ENCODE measurements around the gene DENND4A.

DNA sequence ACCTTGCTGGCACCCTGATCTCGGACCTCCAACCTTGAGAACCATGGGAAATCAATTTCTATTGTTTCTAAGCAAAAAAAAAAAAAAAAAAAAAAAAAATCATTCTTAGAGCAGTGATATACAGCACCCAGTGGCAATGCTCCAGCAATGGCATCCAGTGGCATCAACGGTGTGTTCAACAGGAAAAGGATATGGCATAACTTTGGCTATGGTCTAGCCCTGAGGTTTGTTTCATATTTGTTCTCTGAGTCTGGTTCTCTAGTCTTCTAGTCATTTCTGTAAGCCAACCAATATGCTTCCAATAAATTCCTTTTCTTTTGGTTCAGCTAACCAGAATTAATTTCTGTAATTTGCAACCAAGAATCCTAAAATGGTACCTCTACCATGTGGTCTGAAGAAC is 19.2 kb downstream of the DENND4A start:
- TF ChIP-seq, protein P1, sequence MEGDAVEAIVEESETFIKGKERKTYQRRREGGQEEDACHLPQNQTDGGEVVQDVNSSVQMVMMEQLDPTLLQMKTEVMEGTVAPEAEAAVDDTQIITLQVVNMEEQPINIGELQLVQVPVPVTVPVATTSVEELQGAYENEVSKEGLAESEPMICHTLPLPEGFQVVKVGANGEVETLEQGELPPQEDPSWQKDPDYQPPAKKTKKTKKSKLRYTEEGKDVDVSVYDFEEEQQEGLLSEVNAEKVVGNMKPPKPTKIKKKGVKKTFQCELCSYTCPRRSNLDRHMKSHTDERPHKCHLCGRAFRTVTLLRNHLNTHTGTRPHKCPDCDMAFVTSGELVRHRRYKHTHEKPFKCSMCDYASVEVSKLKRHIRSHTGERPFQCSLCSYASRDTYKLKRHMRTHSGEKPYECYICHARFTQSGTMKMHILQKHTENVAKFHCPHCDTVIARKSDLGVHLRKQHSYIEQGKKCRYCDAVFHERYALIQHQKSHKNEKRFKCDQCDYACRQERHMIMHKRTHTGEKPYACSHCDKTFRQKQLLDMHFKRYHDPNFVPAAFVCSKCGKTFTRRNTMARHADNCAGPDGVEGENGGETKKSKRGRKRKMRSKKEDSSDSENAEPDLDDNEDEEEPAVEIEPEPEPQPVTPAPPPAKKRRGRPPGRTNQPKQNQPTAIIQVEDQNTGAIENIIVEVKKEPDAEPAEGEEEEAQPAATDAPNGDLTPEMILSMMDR (IDR thresholded peaks at IDR 0.05): no peak
- no peak for TF ChIP-seq POLR2A (IDR thresholded peaks at IDR 0.05)

Measured in uterus (tissue), 2 donors.